Endothelial cell of hepatic sinusoid (primary cell): ENCODE data around the gene SIN3A.
"Not testable (repeated sequence)": the region's sequence is repeated elsewhere in the genome, so short reads cannot be mapped to it uniquely, and the experiment has no call there.

Experiments used
- in situ Hi-C: cut with HindIII; loops from 2 replicates; pipeline ENCODE4 v1.10.0; 2017; ENCODE audit warnings: low sequenced_read_pairs

Gene SIN3A

GRCh38 chr15:75451674-75452363 lies at the start of gene SIN3A:
SIN3A (minus strand) TSS chr15:75451690; CDS start chr15:75430375, 21,315 bp downstream.
- in situ Hi-C loops: loop anchor here (25.0 kb wide), 1 partner anchor 185 kb away; the partner anchor contains the start of genes IMP3, SNUPN and SNX33

- in situ Hi-C loops: no loop called here
Measured at GRCh38 chr15:75493732-75494131, 42.2 kb upstream of the SIN3A start.

- in situ Hi-C loops: no loop called here
Measured at GRCh38 chr15:75483961-75484360, 32.5 kb upstream of the SIN3A start.

- in situ Hi-C loops: not testable (repeated sequence)
Measured at GRCh38 chr15:75483556-75483955, 32.1 kb upstream of the SIN3A start.

- in situ Hi-C loops: no loop called here
Measured at GRCh38 chr15:75483106-75483505, 31.6 kb upstream of the SIN3A start.

GRCh38 chr15:75480463-75480862 lies 29.0 kb upstream of the SIN3A start:
- in situ Hi-C loops: not testable (repeated sequence)

- in situ Hi-C loops: no loop called here
Measured at GRCh38 chr15:75479670-75480069, 28.2 kb upstream of the SIN3A start.

GRCh38 chr15:75477094-75477493 lies 25.6 kb upstream of the SIN3A start:
- in situ Hi-C loops: not testable (repeated sequence)

- in situ Hi-C loops: loop anchor here (25.0 kb wide), 1 partner anchor 168 kb away; the partner anchor contains the start of genes IMP3, SNUPN and SNX33
Measured at GRCh38 chr15:75468913-75469598, 17.6 kb upstream of the SIN3A start.

- in situ Hi-C loops: loop anchor here (25.0 kb wide), 1 partner anchor 177 kb away; the partner anchor contains the start of genes IMP3, SNUPN and SNX33
Measured at GRCh38 chr15:75460646-75461045, 9.2 kb upstream of the SIN3A start.

GRCh38 chr15:75459581-75459980 lies 8.1 kb upstream of the SIN3A start:
- in situ Hi-C loops: loop anchor here (25.0 kb wide), 1 partner anchor 178 kb away; the partner anchor contains the start of genes IMP3, SNUPN and SNX33

- in situ Hi-C loops: loop anchor here (25.0 kb wide), 1 partner anchor 181 kb away; the partner anchor contains the start of genes IMP3, SNUPN and SNX33
Measured at GRCh38 chr15:75456710-75457109, 5.2 kb upstream of the SIN3A start.

GRCh38 chr15:75455982-75456531 lies 4.6 kb upstream of the SIN3A start:
- in situ Hi-C loops: loop anchor here (25.0 kb wide), 1 partner anchor 181 kb away; the partner anchor contains the start of genes IMP3, SNUPN and SNX33

GRCh38 chr15:75455424-75455981 lies 4.0 kb upstream of the SIN3A start:
- in situ Hi-C loops: loop anchor here (25.0 kb wide), 1 partner anchor 182 kb away; the partner anchor contains the start of genes IMP3, SNUPN and SNX33

GRCh38 chr15:75454471-75455378 lies 3.2 kb upstream of the SIN3A start:
- in situ Hi-C loops: loop anchor here (25.0 kb wide), 1 partner anchor 183 kb away; the partner anchor contains the start of genes IMP3, SNUPN and SNX33

- in situ Hi-C loops: loop anchor here (25.0 kb wide), 1 partner anchor 183 kb away; the partner anchor contains the start of genes IMP3, SNUPN and SNX33
Measured at GRCh38 chr15:75453703-75454470, 2.4 kb upstream of the SIN3A start.

GRCh38 chr15:75452865-75453702 lies 1.6 kb upstream of the SIN3A start:
- in situ Hi-C loops: loop anchor here (25.0 kb wide), 1 partner anchor 184 kb away; the partner anchor contains the start of genes IMP3, SNUPN and SNX33

GRCh38 chr15:75452364-75452864 lies 924 bp upstream of the SIN3A start:
- in situ Hi-C loops: loop anchor here (25.0 kb wide), 1 partner anchor 185 kb away; the partner anchor contains the start of genes IMP3, SNUPN and SNX33
